ENCODE data around the gene TLN1.

DNA sequence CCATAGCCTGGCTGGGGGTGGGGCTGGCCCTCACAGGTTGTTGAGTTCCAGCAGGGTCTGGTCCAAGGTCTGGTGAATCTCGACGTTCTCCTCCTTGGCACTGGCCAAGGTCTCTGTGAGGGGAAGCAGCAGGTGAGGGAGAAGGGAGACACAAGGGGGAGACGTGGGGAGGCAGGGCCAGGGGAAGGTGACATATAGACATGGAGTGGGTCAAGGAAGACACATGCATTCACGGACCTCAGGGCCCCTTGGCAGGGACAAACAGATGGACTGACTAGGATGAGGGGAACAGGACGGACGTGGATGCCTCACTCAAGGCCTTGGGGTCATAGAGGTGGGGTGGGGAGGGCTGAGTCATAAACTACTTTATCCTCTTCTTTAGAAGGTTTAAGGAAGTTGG lies 49.9 kb downstream of the TLN1 start:
- TF ChIP-seq, protein P1, sequence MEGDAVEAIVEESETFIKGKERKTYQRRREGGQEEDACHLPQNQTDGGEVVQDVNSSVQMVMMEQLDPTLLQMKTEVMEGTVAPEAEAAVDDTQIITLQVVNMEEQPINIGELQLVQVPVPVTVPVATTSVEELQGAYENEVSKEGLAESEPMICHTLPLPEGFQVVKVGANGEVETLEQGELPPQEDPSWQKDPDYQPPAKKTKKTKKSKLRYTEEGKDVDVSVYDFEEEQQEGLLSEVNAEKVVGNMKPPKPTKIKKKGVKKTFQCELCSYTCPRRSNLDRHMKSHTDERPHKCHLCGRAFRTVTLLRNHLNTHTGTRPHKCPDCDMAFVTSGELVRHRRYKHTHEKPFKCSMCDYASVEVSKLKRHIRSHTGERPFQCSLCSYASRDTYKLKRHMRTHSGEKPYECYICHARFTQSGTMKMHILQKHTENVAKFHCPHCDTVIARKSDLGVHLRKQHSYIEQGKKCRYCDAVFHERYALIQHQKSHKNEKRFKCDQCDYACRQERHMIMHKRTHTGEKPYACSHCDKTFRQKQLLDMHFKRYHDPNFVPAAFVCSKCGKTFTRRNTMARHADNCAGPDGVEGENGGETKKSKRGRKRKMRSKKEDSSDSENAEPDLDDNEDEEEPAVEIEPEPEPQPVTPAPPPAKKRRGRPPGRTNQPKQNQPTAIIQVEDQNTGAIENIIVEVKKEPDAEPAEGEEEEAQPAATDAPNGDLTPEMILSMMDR (conservative IDR thresholded peaks at IDR 0.05; ENCODE audit: low read depth, low read length), result no peak
- TF ChIP-seq CHD1 (IDR thresholded peaks at IDR 0.05; ENCODE audit: low read depth, low read length), result no peak
